Ascending aorta (tissue), 2 donors: ENCODE data around the gene PTPRN2. TPM values are rescaled to one million over a fixed set of nuclear protein-coding genes. Genes with fewer than 3 reads are reported as not detected.
A peak's percentile ranks its signal among the peaks of the same experiment; 100 is the strongest.

Source experiments
- DNase-seq, 2 donors: peaks; one replicate each; pipeline ENCODE4 v3.0.0-alpha.2; 2019; ENCODE audit warnings: low spot score in 2 of 2
- H3K27ac ChIP-seq, 2 donors: fragments of 200-600 bp; sonication (generic); one replicate each; pipeline ENCODE4 v1.5.1; 2016 to 2017; ENCODE audit warnings: mild to moderate bottlenecking in 1 of 2
- H3K27me3 ChIP-seq: fragments of 200-600 bp; sonication (generic); one replicate; pipeline ENCODE4 v1.5.1; 2017
- H3K36me3 ChIP-seq, 2 donors: fragments of 200-600 bp; sonication (generic); one replicate each; pipeline ENCODE4 v1.5.1; 2016
- H3K4me1 ChIP-seq, 2 donors: fragments of 200-600 bp; sonication (generic); one replicate each; pipeline ENCODE4 v1.5.1; 2016 to 2017; ENCODE audit warnings: mild to moderate bottlenecking in 1 of 2
- H3K4me3 ChIP-seq, 2 donors: fragments of 200-600 bp; sonication (generic); one replicate each; pipeline ENCODE4 v1.5.1; 2016 to 2017; ENCODE audit warnings: mild to moderate bottlenecking in 1 of 2
- H3K9me3 ChIP-seq, 2 donors: fragments of 200-600 bp; sonication (generic); one replicate each; pipeline ENCODE4 v1.5.1; 2016
- CTCF ChIP-seq, 3 experiments: fragments of 200-600 bp in 2 of 3; fragments of 450-650 bp in 1 of 3; sonication (generic) in 2 of 3; IDR thresholded peaks; one replicate each; pipeline ENCODE4 v1.5.1; 2016 to 2019; ENCODE audit warnings: antibody characterized with exemption in 3 of 3, mild to moderate bottlenecking in 1 of 3, moderate library complexity in 1 of 3
- intact Hi-C: fragments of 100-400 bp; cut with DNase I; formaldehyde crosslinking; loops from one replicate; pipeline ENCODE4 v1.15.1; 2023
- total RNA-seq: library from RNA; depleted of rRNA; stranded (reverse); fragments of >200 nt; gene quantifications from one replicate; pipeline ENCODE4 v1.1.0, GENCODE V29; 2016

Gene PTPRN2
- total RNA-seq, 1 donor from 2014 or later: 7.3 TPM

GRCh38 chr7:157609516-157609915 is 978.1 kb downstream of the PTPRN2 start:
- H3K27me3 ChIP-seq: peaks cover 6% of the 10 kb centered on the region
- no peak overlapping the region for H3K27ac ChIP-seq
- no peak for TF ChIP-seq CTCF (IDR thresholded peaks at IDR 0.05)
- H3K4me3 ChIP-seq: no peak overlapping the region
- H3K9me3 ChIP-seq: no peaks in the 10 kb centered on the region
- no peaks in the 10 kb centered on the region for H3K4me1 ChIP-seq
- intact Hi-C loops: no loop called here
- peak in 1 of 2 donors; percentile 27 for DNase-seq
- H3K36me3 ChIP-seq: no peaks in the 10 kb centered on the region

DNA sequence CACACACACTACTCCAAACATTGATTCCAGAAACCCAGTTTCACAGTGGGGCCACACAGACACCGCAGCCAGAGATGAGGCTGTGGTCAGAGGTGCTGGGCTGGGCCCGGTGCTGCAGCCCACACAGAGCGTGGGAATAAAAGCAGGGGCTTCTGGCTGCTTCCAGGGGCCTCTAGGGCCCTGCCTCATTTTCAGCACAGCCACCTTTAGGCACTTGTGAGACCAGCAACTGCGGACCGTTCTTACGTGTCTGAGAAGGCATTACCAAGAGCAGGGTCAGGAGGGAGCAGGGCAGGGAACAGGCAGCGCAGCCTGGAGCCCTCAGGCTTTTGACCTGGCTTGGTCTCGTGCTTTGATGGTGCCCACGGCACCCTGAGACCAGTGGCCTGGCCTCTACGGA is 980.4 kb downstream of the PTPRN2 start:
- H3K27me3 ChIP-seq: no peaks in the 10 kb centered on the region
- intact Hi-C loops: no loop called here
- H3K4me1 ChIP-seq: no peaks in the 10 kb centered on the region
- H3K4me3 ChIP-seq: no peak overlapping the region
- no peak for TF ChIP-seq CTCF (IDR thresholded peaks at IDR 0.05)
- H3K9me3 ChIP-seq: no peaks in the 10 kb centered on the region
- no peaks in the 10 kb centered on the region for H3K36me3 ChIP-seq
- peak in 1 of 2 donors; percentile 45 for DNase-seq
- no peak overlapping the region for H3K27ac ChIP-seq

GRCh38 chr7:157606140-157606539 is 981.5 kb downstream of the PTPRN2 start:
- no peaks in the 10 kb centered on the region for H3K4me1 ChIP-seq
- H3K36me3 ChIP-seq: no peaks in the 10 kb centered on the region
- no peak for TF ChIP-seq CTCF (IDR thresholded peaks at IDR 0.05)
- H3K4me3 ChIP-seq: no peak overlapping the region
- H3K27me3 ChIP-seq: no peaks in the 10 kb centered on the region
- no peak overlapping the region for H3K27ac ChIP-seq
- no peak for DNase-seq
- H3K9me3 ChIP-seq: no peaks in the 10 kb centered on the region
- intact Hi-C loops: no loop called here

GRCh38 chr7:157605638-157606037 is 982.0 kb downstream of the PTPRN2 start:
- H3K4me3 ChIP-seq: no peak overlapping the region
- no peaks in the 10 kb centered on the region for H3K9me3 ChIP-seq
- H3K27me3 ChIP-seq: no peaks in the 10 kb centered on the region
- no peaks in the 10 kb centered on the region for H3K36me3 ChIP-seq
- TF ChIP-seq CTCF (IDR thresholded peaks at IDR 0.05): no peak
- H3K27ac ChIP-seq: no peak overlapping the region
- intact Hi-C loops: no loop called here
- H3K4me1 ChIP-seq: no peaks in the 10 kb centered on the region
- DNase-seq: no peak

- H3K27me3 ChIP-seq: no peaks in the 10 kb centered on the region
- intact Hi-C loops: no loop called here
Measured at GRCh38 chr7:157604661-157605381, 982.8 kb downstream of the PTPRN2 start.

More at GRCh38 chr7:157604661-157605381, 982.8 kb downstream of the PTPRN2 start:
- H3K27ac ChIP-seq: no peak overlapping the region
- H3K36me3 ChIP-seq: no peaks in the 10 kb centered on the region
- DNase-seq: no peak
- no peak for TF ChIP-seq CTCF (IDR thresholded peaks at IDR 0.05)
- H3K9me3 ChIP-seq: no peaks in the 10 kb centered on the region
- H3K4me1 ChIP-seq: no peaks in the 10 kb centered on the region
- H3K4me3 ChIP-seq: no peak overlapping the region
